ENCODE data around the gene CLEC1B.
"Not testable (repeated sequence)": the region's sequence is repeated elsewhere in the genome, so short reads cannot be mapped to it uniquely, and the experiment has no call there.

CLEC1B gene

GRCh38 chr12:9973949-9974348 lies 25.0 kb downstream of the CLEC1B start:
- DNase-seq: no peak

GRCh38 chr12:9971181-9971580 lies 27.7 kb downstream of the CLEC1B start, which contains the start of gene CLEC12A:
CLEC12A (plus strand) TSS chr12:9971409; CDS start chr12:9971597, 188 bp downstream.
- DNase-seq: no peak

GRCh38 chr12:9969673-9970072 lies 29.2 kb downstream of the CLEC1B start:
- no peak for DNase-seq

GRCh38 chr12:9961901-9962300 lies 37.0 kb downstream of the CLEC1B start:
- DNase-seq: no peak

- DNase-seq: no peak
Measured at GRCh38 chr12:9961106-9961505, 37.8 kb downstream of the CLEC1B start.

GRCh38 chr12:9960590-9960989 lies 38.3 kb downstream of the CLEC1B start:
- no peak for DNase-seq

GRCh38 chr12:9957834-9958233 lies 41.1 kb downstream of the CLEC1B start:
- no peak for DNase-seq

- not testable (repeated sequence) for DNase-seq
Measured at GRCh38 chr12:9952954-9953729, 45.8 kb downstream of the CLEC1B start.

GRCh38 chr12:9951026-9951675 lies 47.8 kb downstream of the CLEC1B start:
- DNase-seq: peak; percentile 10

GRCh38 chr12:9948606-9949296 lies 50.2 kb downstream of the CLEC1B start:
- DNase-seq: no peak

GRCh38 chr12:9947674-9948073 lies 51.2 kb downstream of the CLEC1B start:
- no peak for DNase-seq

- no peak for DNase-seq
Measured at GRCh38 chr12:9944391-9944790, 54.5 kb downstream of the CLEC1B start.

GRCh38 chr12:9943240-9943639 lies 55.7 kb downstream of the CLEC1B start:
- peak; percentile 6 for DNase-seq
